DMS79 treated with DMSO at 0.1 percent for 48 hours (cell line): Measurements from ENCODE around the gene TFF2.

Experiments
- DNase-seq: peaks from one replicate; lab custom pipeline; 2025; lab: John Stamatoyannopoulos, UW

Gene TFF2, protein sequence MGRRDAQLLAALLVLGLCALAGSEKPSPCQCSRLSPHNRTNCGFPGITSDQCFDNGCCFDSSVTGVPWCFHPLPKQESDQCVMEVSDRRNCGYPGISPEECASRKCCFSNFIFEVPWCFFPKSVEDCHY

DNA sequence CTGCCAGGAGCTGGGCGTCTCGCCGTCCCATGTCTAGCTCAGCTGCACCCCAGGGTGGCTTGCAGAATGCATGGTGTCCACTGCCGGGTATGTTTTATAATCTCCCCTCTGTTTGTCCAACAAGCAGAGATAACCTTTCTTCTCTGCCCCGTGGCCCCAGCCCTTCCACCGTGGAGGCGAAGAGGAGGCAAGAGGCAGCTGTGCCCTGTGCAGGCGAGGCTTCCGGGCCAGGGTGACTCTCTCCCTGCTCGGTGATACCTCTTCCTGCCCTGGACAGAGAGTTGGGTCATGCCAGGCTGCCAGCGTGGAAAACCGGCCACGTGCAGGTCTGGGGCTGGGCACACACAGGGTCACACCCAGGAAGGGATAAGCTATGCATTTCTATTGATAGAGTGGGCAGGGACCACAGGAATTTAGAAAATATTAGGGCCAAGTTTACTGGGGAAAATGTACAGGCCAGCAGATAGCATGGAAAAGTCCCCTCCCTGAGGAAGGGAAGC, at the start of gene TFF2:
Gene TFF2, minus strand, starts transcription at position 68 of the 500 bp plus-strand sequence. Its CDS starts 37 bp downstream, at position 31.
- no peak for DNase-seq

DNA sequence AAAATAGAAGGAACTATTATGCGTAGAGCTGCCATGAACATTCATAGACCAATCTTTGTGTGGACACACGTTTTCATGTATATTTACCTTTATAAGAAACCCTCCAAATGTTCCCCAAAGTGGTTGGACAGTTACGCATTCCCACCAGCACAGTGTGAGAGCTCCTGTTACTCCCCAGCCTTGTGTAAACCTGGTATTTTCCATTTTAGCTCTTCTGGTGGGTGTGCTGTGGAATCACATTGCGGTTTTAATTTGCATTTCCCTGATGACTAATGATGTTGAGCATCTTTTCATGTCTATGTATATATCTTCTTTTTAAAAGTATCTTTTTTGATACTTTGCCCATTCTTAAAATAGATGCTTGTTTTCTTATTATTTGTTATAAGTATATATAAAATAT, 49.7 kb upstream of the TFF2 start:
- no peak for DNase-seq

DNA sequence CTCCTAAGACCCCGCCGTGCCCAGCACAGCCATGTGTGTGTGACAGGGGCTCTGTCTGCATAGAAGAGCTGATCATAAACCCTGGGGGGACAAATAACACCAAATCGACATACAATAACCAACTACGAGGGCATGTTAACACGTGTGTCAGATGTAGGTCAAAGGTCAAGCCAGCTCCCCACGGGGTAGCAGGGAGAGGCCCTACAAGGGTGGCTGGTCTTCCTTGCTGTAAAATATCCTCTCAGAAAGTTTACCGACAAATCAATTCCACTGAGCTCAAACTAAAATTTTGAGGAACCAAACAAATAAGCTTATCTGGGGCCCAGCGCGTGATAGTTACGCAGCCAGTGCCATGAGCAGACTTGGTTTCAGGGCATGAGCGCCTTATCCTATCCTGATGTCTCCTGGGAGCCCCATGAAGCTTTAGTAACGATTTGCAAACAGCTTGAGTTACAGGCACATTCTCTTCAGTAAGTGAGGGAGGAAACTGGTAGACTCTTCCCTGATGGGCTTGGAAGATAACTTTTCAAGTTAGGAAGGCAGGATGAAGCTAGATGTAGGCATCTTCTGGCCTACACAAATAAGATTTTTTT, 47.7 kb upstream of the TFF2 start:
- DNase-seq, result no peak

- no peak for DNase-seq
Measured at GRCh38 chr21:42397746-42398394, 47.1 kb upstream of the TFF2 start.

- no peak for DNase-seq
Measured at GRCh38 chr21:42396799-42397745, 46.3 kb upstream of the TFF2 start.

DNA sequence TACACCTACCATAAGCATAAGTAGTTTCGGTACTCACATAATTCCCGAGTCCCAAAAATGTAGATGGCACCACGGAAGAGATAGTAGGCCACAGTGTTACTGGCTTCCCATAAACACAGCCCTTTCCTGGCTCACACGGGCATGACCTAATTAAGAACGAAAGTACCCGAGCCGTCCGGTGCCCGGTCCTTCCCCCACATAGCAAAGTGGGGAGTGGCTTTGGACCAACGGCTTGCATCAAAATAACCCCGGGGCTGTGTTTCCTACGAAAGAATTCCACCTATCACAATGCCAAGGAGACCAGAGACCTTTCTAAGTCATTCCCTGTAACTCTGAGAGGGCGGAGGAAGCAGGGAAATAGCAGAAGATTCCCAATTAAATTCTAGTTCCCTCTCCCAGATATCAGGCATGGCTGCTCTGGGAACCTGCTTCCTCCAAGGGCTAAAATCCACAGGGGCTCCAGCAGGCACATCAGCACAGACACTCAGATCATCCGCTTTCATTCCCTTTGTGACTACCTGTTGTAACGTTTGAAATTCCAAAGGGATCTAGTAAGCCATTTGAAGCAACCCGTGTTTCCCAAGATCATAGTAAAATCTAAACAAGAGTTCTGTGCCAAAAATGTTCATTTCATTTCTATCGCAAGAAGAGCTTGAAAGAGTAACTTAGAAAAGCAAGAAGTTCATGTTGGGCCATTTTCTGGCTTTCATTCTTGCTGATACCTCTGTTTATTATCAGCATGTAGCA, 45.3 kb upstream of the TFF2 start, which contains the start of gene TMPRSS3:
Gene TMPRSS3, minus strand, starts transcription at position 148 of the 747 bp plus-strand sequence. CDS start 635 bp downstream, outside the sequence.
- no peak for DNase-seq

DNA sequence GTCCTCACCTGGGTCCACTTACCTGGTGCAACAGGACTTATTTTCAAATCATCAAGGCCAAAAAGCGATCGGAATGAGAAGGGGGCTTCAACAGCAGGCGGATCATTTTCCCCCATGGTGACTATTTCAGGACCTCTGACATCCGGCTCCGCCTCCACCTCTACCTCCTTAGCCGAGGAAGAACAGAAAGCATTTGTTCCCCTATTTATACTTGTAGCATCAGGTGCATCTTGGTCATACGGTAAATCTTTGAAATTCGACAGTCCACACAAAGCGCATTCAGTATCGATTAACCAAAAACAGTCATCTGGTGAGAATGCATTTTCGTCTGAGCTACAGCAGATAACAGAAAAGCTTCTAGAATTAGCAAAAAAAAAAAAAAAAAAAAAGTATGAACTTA, 44.5 kb upstream of the TFF2 start:
- DNase-seq, result no peak

- DNase-seq, result no peak
Measured at GRCh38 chr21:42393443-42393950, 42.7 kb upstream of the TFF2 start.

DNA sequence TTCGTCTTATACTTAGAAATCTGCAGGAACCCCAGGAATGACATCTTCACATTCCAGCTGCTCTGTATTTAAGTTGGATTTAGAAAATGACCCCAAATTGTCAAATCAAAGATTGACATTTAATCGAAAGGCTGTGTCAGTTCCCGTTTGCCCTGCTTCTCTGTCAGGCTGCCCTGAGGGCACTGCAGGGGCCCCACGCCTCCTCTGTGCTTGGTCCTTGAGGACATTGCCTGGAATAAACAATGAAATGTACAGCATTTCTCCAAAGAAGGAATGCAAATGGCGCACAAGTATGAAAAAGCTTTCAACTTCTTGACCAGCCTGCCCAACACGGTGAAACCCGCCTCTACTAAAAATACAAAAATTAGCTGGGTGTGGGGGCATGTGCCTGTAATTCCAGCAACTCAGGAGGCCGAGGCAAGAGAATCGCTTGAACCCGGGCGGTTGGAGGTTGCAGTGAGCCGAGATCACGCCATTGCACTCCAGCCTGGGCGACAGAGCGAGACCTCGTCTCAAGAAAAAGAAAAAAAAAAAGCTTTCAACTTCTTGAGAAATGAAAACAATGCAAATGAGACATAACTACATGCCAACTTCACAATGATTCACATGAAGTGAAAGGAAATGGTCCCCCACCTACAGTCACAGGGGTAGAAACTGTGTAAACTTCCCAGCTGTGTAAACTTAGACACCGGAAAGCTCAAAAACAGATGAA, 42.1 kb upstream of the TFF2 start:
- no peak for DNase-seq

GRCh38 chr21:42391297-42391696, 40.5 kb upstream of the TFF2 start:
- no peak for DNase-seq

DNA sequence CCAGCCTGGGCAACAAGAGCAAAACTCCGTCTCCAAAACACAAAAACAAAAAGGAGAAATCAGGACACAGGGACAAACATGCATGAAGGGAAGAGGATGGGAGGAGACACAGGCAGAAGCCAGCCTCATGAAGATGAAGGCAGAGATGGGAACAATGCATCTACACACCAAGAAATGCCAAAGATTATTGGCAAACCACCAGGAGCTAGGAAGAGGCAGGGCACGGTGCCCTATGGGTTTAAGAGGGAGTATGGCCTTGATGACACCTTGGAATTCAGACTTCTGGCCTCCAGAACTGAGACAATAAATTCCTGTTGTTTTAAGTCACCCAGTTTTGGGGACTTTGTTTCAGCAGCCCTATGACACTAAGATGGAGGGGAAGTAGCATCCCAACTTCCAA, 39.9 kb upstream of the TFF2 start:
- no peak for DNase-seq

- DNase-seq, result no peak
Measured at GRCh38 chr21:42390193-42390592, 39.4 kb upstream of the TFF2 start.

GRCh38 chr21:42389449-42389835, 38.6 kb upstream of the TFF2 start:
- no peak for DNase-seq

DNA sequence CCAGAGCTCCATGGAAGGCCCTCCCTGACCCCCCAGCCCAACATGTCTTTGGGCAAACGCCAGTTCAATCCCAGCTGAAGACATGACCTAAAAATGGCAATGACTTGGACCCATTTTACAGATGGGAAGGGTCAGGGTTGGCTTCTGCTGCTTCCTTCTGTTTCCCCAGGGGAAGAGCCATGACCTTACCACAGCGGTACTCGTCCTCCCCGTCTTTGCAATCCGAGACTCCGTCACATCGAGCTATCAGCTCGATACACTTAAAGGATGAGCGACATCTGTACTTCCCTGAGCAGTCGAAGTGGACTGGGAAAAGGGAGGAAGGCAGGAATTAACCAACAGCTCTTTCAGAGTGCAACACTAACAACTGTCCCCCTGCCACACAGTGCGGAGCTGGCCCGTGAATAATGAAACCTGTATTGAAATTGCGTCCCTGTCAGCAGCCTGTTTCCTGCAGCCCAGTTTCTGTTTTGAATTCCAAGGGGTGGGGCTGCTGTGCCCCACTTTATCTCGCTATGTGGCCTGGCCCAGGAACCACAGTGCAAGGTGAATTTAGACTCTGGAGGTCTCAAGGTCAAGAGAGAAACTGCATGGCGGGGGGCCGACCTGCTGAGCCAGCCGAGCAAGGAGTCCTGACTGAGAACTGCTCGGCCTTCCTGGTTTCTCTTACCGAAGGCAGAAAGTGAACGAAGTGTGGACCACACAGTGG, 38.1 kb upstream of the TFF2 start:
- DNase-seq, result no peak

- DNase-seq, result no peak
Measured at GRCh38 chr21:42387843-42388340, 37.1 kb upstream of the TFF2 start.

GRCh38 chr21:42387164-42387563, 36.4 kb upstream of the TFF2 start:
- DNase-seq, result no peak

DNA sequence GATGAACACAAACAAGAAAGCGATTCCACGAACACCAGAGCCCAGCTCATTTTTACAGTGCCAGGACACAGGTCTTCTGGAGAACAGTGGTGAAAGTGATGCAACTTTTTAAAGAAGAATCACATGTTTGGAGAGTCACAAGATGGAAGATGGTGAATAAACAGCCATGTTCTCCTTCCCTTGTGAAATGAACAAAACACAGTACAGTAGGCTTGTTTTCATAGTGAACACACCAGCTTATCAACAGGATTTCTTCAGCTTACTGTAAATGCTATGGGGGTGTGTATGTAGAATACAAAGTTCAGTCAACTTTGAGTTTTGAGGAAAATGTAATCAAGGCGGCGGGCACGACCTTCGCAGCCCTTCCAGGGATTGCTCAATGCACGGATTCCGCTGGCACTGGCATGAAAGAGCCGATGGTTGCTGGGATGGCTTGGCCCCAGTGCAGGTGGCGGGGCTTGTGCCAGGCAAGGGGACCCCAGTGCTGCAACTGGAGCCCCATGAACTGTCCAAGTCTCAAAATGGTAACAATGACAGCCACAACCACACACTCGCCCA, 35.3 kb upstream of the TFF2 start:
- no peak for DNase-seq

DNA sequence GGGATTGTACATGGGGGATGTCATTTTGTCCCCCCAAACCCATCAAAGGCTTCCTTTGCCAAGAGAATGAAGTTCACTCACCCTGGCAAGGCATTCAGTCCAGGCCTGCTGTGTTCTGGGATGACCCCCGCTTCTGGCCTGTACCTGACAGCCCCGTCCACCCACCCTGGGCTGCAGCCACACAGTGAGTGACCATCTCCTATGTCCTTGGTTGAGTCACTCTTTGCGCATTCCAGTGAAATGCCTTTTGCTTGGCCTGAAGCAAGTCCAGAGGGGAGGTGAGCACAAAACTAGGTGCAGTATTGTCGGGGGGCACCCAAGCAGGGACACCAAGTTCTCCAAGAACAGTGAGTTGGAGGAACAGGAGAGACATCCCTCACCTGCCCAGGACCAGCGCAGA, 34.8 kb upstream of the TFF2 start:
- DNase-seq, result no peak

DNA sequence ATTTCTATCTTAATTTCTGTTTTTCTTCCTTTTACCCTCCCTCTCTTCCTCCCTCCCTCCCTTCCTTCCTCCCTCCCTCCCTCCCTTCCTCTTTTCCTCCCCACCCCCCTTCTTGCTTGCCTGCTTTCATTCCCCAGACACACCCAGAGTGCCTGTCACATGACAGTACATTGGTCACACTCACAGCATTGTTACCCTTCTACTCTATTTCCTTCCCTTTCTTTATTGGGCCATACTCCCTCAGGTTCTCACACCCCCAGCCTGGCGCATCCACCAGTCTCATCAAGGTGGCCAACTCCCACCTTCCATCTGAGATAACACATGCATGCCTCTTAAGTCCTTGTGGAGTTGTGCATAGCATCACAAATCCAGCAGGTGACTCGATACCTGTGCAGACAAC, 34.2 kb upstream of the TFF2 start:
- no peak for DNase-seq
